Caco-2 (cell line): ENCODE results near the gene SLC46A3. TPM values are rescaled to one million over a fixed set of nuclear protein-coding genes. Genes with fewer than 3 reads are reported as not detected.

Source experiments
- BruUV-seq: library from RNA; stranded (reverse); fragments of 400-500 nt; replicated peaks from 2 replicates; lab custom pipeline; 2021; lab: Mats Ljungman, UMichigan
- CTCF ChIA-PET: fragments of 300-600 bp; sonication (Branson Sonifier 250); formaldehyde crosslinking; loops from one replicate; lab custom pipeline; 2022; ENCODE audit warnings: antibody characterized with exemption; lab: Charles Lee
- POLR2A ChIA-PET: fragments of 300-600 bp; sonication (Branson Sonifier 250); formaldehyde crosslinking; loops from one replicate; lab custom pipeline; 2022; ENCODE audit warnings: antibody characterized with exemption; lab: Charles Lee
- DNase-seq, 2 experiments: peaks; one replicate each; pipeline versions ENCODE4 v3.0.0 to v3.0.0-alpha.2; 2020 to 2022
- H3K27me3 ChIP-seq: replicated peaks from 2 replicates; pipeline ENCODE4 v1.6.0; 2011; ENCODE audit warnings: low read length; ENCODE audit not compliant: control insufficient read depth, insufficient read depth
- H3K36me3 ChIP-seq: 2 replicates; pipeline ENCODE4 v1.5.1; 2011; ENCODE audit warnings: low read length; ENCODE audit not compliant: control insufficient read depth, insufficient read depth
- H3K4me1 ChIP-seq: fragments of 250-450 bp; sonication (Bioruptor Pico); 2 replicates; pipeline ENCODE4 v1.5.1; 2020; ENCODE audit warnings: mild to moderate bottlenecking
- H3K4me3 ChIP-seq: 2 replicates; pipeline ENCODE4 v1.5.1; 2011; ENCODE audit warnings: low read depth, mild to moderate bottlenecking, control low read depth, low read length
- H3K9me3 ChIP-seq: fragments of 250-450 bp; sonication (Bioruptor Pico); 2 replicates; pipeline ENCODE4 v1.5.1; 2020; ENCODE audit warnings: mild to moderate bottlenecking, moderate library complexity
- H3K27ac Mint-ChIP-seq: one replicate; pipeline ENCODE4 v1.8.0; 2022; ENCODE audit warnings: mixed read lengths; ENCODE audit not compliant: unreplicated experiment
- H3K27me3 Mint-ChIP-seq: one replicate; pipeline ENCODE4 v1.8.0; 2022; ENCODE audit warnings: mixed read lengths; ENCODE audit not compliant: insufficient read depth, unreplicated experiment
- H3K36me3 Mint-ChIP-seq: one replicate; pipeline ENCODE4 v1.8.0; 2022; ENCODE audit warnings: mild to moderate bottlenecking, mixed read lengths; ENCODE audit not compliant: insufficient read depth, unreplicated experiment
- H3K4me1 Mint-ChIP-seq: one replicate; pipeline ENCODE4 v1.8.0; 2022; ENCODE audit warnings: low read depth, mixed read lengths; ENCODE audit not compliant: unreplicated experiment
- H3K4me3 Mint-ChIP-seq: one replicate; pipeline ENCODE4 v1.8.0; 2022; ENCODE audit warnings: mild to moderate bottlenecking, moderate library complexity, mixed read lengths; ENCODE audit not compliant: unreplicated experiment
- H3K9me3 Mint-ChIP-seq: one replicate; pipeline ENCODE4 v1.8.0; 2022; ENCODE audit warnings: mixed read lengths; ENCODE audit not compliant: unreplicated experiment
- CTCF ChIP-seq, 2 experiments: fragments of 200-600 bp in 1 of 2; IDR thresholded peaks; 1 replicate in 1 of 2; 2 replicates in 1 of 2; pipeline versions ENCODE4 v1.5.1 to v1.8.0; 2011 to 2022; ENCODE audit warnings: antibody characterized with exemption in 1 of 2, control low read depth in 1 of 2, inconsistent platforms in 1 of 2, low read depth in 1 of 2, low read length in 1 of 2, mild to moderate bottlenecking in 1 of 2, moderate library complexity in 1 of 2; ENCODE audit not compliant: insufficient read depth in 1 of 2, severe bottlenecking in 1 of 2, unreplicated experiment in 1 of 2
- intact Hi-C: fragments of 100-400 bp; cut with micrococcal nuclease; formaldehyde crosslinking; loops from one replicate; pipeline ENCODE4 v1.10.0; 2022; ENCODE audit not compliant: unreplicated experiment
- total RNA-seq: library from RNA; stranded (reverse); gene quantifications from 2 replicates; pipeline ENCODE4 v1.2.3, GENCODE V29; 2022

The SLC46A3 gene
- total RNA-seq, 1 experiment from 2014 or later = 2.3 TPM

- H3K36me3 ChIP-seq = no peaks in the 10 kb centered on the region
- DNase-seq = no peak
- ChIA-PET POLR2A (no interaction called here), CTCF (no interaction called here)
- H3K4me1 ChIP-seq = 0 out of 2 replicates have a peak, but pooled peaks cover 4% of the 10 kb centered on the region
- no peak for TF ChIP-seq CTCF (IDR thresholded peaks at IDR 0.05; ENCODE audit: insufficient read depth in 1 of 2, low read depth in 1 of 2, low read length in 1 of 2, severe bottlenecking in 1 of 2, unreplicated experiment in 1 of 2)
- Mint-ChIP-seq H3K27me3 (no peaks in the 10 kb centered on the region), H3K4me1 (peaks cover 21% of the 10 kb centered on the region), H3K4me3 (no peak overlapping the region), H3K9me3 (no peaks in the 10 kb centered on the region), H3K36me3 (no peaks in the 10 kb centered on the region), H3K27ac (no peak overlapping the region)
- BruUV-seq = no TSS peak
- intact Hi-C loops = no loop called here
- H3K9me3 ChIP-seq = no peaks in the 10 kb centered on the region
- no peaks in the 10 kb centered on the region for H3K27me3 ChIP-seq
- H3K4me3 ChIP-seq = no peak overlapping the region
These were observed 64.5 kb downstream of the SLC46A3 start for GRCh38 chr13:28654276-28654675.

GRCh38 chr13:28653111-28653510 lies 65.7 kb downstream of the SLC46A3 start:
- peaks cover 19% of the 10 kb centered on the region for H3K4me1 Mint-ChIP-seq
- H3K9me3 Mint-ChIP-seq = no peaks in the 10 kb centered on the region
- Histone ChIP-seq H3K4me3 (no peak overlapping the region), H3K27me3 (no peaks in the 10 kb centered on the region), H3K36me3 (no peaks in the 10 kb centered on the region), H3K9me3 (no peaks in the 10 kb centered on the region), H3K4me1 (0 out of 2 replicates have a peak, but pooled peaks cover 4% of the 10 kb centered on the region)
- no TSS peak for BruUV-seq
- H3K27ac Mint-ChIP-seq = no peak overlapping the region
- intact Hi-C loops = no loop called here
- no peaks in the 10 kb centered on the region for H3K36me3 Mint-ChIP-seq
- ChIA-PET POLR2A (no interaction called here), CTCF (no interaction called here)
- DNase-seq = no peak
- no peaks in the 10 kb centered on the region for H3K27me3 Mint-ChIP-seq
- TF ChIP-seq CTCF (IDR thresholded peaks at IDR 0.05; ENCODE audit: insufficient read depth in 1 of 2, low read depth in 1 of 2, low read length in 1 of 2, severe bottlenecking in 1 of 2, unreplicated experiment in 1 of 2) = no peak
- no peak overlapping the region for H3K4me3 Mint-ChIP-seq

GRCh38 chr13:28651810-28652401 lies 66.9 kb downstream of the SLC46A3 start:
- Histone ChIP-seq H3K4me1 (no peaks in the 10 kb centered on the region), H3K9me3 (no peaks in the 10 kb centered on the region), H3K4me3 (no peak overlapping the region), H3K27me3 (no peaks in the 10 kb centered on the region), H3K36me3 (no peaks in the 10 kb centered on the region)
- Mint-ChIP-seq H3K27me3 (no peaks in the 10 kb centered on the region), H3K4me3 (no peak overlapping the region), H3K27ac (no peak overlapping the region), H3K9me3 (no peaks in the 10 kb centered on the region), H3K4me1 (peaks cover 12% of the 10 kb centered on the region), H3K36me3 (no peaks in the 10 kb centered on the region)
- no peak for TF ChIP-seq CTCF (IDR thresholded peaks at IDR 0.05; ENCODE audit: insufficient read depth in 1 of 2, low read depth in 1 of 2, low read length in 1 of 2, severe bottlenecking in 1 of 2, unreplicated experiment in 1 of 2)
- no TSS peak for BruUV-seq
- CTCF ChIA-PET = no interaction called here
- POLR2A ChIA-PET = no interaction called here
- intact Hi-C loops = no loop called here
- DNase-seq = no peak
